AG09309 (cell line): Measurements from ENCODE around the gene FAHD1.
A peak's percentile ranks its signal among the peaks of the same experiment; 100 is the strongest.

Experiments
- DNase-seq: peaks from one replicate; pipeline ENCODE4 v3.0.0-alpha.2; 2010; ENCODE audit warnings: low read depth
- H3K4me3 ChIP-seq: 2 replicates; pipeline ENCODE4 v1.5.1; 2011; ENCODE audit warnings: mild to moderate bottlenecking, low read depth, low read length, moderate library complexity; ENCODE audit not compliant: control insufficient read depth
- TF ChIP-seq, protein P1 (sequence below): IDR thresholded peaks from 2 replicates; pipeline ENCODE4 v1.5.1; 2011; ENCODE audit warnings: mild to moderate bottlenecking, low read depth, low read length, inconsistent platforms; ENCODE audit not compliant: insufficient read depth, control insufficient read depth; ENCODE audit errors: missing control alignments

FAHD1 gene

DNA sequence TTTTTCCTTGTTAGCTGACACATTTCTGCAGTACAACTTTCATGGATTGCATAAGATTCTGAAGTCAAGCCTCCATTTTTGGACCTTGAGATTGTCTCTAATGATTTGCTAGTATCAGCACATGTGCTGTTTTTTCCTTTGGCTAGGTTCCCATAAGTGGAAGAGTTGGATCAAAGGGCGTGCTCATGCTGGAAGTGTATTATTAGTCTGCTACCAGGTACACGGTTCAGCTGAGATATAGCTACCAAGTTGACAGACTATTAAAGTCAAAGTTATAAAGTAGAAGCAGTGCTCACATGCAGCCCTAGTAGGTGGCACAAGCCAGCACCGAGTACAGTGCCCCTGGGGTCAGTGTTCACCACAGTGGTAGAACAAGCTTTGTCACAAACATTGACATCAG lies 3.2 kb downstream of the FAHD1 start:
- no peak for DNase-seq
- TF ChIP-seq, protein P1, sequence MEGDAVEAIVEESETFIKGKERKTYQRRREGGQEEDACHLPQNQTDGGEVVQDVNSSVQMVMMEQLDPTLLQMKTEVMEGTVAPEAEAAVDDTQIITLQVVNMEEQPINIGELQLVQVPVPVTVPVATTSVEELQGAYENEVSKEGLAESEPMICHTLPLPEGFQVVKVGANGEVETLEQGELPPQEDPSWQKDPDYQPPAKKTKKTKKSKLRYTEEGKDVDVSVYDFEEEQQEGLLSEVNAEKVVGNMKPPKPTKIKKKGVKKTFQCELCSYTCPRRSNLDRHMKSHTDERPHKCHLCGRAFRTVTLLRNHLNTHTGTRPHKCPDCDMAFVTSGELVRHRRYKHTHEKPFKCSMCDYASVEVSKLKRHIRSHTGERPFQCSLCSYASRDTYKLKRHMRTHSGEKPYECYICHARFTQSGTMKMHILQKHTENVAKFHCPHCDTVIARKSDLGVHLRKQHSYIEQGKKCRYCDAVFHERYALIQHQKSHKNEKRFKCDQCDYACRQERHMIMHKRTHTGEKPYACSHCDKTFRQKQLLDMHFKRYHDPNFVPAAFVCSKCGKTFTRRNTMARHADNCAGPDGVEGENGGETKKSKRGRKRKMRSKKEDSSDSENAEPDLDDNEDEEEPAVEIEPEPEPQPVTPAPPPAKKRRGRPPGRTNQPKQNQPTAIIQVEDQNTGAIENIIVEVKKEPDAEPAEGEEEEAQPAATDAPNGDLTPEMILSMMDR: no peak
- no peak overlapping the region for H3K4me3 ChIP-seq

DNA sequence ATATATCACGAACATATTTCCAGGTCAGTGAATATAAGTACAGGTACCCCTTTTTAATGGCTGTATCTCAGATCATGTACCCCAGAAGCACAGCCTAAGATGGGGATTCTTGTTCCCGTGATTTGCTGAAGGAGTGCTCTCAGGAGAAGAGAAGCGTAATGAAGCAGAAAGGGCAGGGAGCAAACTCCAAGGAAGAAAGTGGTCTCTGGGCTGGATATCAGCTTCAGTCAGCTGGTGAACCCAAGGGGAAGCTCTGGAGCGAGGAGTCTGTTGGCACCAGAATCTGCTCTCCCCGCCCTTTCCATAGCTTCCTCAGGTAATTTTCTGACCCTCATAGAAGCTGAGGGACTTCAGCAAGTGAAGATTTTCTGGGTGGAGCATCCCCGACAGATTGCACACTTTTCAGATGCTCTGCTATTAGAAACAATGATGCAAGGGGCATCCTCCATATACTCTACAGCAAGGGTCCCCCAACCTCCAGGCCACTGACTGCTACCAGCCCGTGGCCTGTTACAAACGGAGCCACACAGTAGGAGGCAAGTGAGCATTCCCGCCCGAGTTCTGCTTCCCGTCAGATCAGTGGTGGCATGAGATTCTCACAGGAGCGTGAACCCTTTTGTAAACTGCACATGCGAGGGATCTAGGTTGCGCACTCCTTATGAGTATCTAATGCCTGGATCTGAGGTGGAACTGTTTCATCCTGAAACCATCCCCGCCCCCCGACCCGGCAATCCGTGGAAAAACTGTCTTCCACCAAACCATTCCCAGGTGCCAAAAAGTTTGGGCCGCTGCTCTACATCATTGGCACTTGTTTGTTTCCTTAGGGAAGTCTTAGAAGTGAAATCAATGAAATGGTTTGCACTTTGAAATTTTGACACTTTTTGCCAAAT lies 4.4 kb downstream of the FAHD1 start:
- TF ChIP-seq, protein P1: no peak
- H3K4me3 ChIP-seq: no peak overlapping the region
- no peak for DNase-seq

DNA sequence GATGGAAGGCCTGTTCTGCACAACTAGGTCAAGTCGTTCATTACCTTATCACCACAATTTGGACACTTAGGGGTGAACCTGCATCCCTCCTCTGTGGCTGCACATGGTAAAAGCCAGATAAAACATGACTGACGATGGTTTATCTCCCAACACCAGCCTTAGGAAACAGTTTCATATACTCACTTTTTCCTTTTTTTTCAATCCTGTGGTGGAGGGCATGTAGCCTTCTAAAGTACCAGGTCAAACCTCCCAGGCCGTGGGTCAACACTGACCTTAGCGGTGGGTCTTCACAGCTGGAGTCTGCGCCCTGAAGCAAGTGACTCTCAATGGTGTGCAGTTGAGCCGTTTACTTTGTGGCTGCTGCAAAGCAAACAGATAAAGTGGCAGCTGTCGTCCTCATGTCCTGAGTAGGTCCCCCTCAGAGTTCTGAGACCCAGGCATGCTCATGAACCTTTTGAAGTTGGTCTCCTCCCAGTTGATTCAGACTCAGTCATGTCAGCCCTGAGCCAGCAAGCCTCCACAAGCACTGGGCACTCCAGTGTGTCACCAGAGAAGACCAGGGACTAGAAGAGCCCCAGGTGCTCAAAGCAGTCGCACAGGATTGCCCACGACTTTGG lies 5.9 kb downstream of the FAHD1 start:
- no peak for DNase-seq
- TF ChIP-seq, protein P1: no peak
- H3K4me3 ChIP-seq: no peak overlapping the region

DNA sequence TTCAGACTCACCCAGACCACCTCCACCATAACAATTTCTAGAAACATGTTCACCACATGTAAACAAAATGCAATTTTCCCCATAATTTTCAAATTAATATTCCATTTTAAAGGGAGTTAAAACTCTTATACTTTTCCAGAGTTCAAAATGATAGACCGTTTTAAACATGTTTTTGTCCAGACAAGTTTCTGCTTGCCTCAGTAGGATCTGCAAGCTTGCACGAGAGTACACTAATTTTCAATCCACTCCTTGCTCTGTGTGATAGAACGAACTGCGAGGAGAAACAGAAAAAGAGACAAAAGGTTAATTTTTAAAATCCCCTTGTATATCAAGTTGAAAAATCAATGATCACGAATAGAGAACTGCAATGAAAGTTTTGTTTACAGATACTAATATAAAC lies 7.1 kb downstream of the FAHD1 start:
- no peak for DNase-seq
- no peak overlapping the region for H3K4me3 ChIP-seq
- TF ChIP-seq, protein P1: no peak

DNA sequence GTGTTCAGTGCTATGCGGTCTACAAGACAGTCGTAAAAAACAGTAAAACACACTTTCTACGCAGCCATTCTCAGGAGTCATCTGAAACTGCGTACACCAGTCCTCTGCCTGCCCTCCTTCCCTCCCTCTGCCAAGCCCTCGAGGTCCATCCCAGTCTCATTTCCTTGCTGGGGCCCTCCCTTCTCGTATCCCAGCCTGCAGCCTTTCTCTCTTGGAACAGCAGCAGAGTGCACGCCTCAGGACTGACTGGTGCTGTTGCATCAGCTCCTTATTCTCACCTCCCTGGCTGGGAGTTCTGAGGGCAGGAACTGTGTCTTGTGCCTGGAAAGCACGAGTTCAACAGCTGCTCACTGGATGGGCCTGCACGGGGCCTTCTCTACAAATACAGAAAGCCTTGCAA lies 12.5 kb downstream of the FAHD1 start:
- TF ChIP-seq, protein P1: no peak
- no peak overlapping the region for H3K4me3 ChIP-seq
- DNase-seq: peak; percentile 20

DNA sequence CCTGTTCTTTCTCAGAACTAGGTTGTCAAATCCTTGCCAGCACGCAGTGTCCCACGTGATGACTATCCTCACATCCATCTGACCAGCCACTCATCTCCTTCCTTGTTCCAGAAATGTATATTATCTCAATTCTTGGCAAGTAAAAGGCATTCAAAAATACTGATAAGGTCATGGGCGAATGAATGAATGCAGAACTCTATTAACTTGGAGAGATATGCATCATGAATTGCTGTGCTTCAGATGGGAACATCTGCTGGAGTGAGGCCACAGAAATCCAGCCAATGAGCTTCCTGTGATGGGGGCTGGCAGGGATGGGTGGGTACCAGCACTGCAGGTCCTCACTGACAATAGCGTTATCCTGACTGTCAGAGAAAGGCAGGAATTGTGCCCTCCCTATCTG lies 19.0 kb downstream of the FAHD1 start:
- TF ChIP-seq, protein P1: no peak
- DNase-seq: no peak
- H3K4me3 ChIP-seq: no peak overlapping the region
